IMR-90 (cell line): ENCODE results near the gene IMP3.

ENCODE experiments used
- MXI1 ChIP-seq: IDR thresholded peaks from 2 replicates; pipeline ENCODE4 v1.6.1; 2012; ENCODE audit warnings: low read depth, mild to moderate bottlenecking, low read length, moderate library complexity, borderline replicate concordance
- RAD21 ChIP-seq: IDR thresholded peaks from 2 replicates; pipeline ENCODE4 v1.6.1; 2012; ENCODE audit warnings: low read length, improper control_type of control experiment
- RFX5 ChIP-seq: IDR thresholded peaks from 2 replicates; pipeline ENCODE4 v1.8.0; 2012; ENCODE audit warnings: low read depth, mild to moderate bottlenecking, low read length, moderate library complexity
- USF2 ChIP-seq: fragments of 150-350 bp; IDR thresholded peaks from 2 replicates; pipeline ENCODE4 v1.6.1; 2017; ENCODE audit warnings: mild to moderate bottlenecking, antibody characterized with exemption, low read length, low read depth
- TF ChIP-seq, protein P1 (sequence below): conservative IDR thresholded peaks from 2 replicates; pipeline ENCODE4 v1.5.1; 2012; ENCODE audit warnings: mild to moderate bottlenecking, low read depth, low read length, improper control_type of control experiment

- TF ChIP-seq, protein P1, sequence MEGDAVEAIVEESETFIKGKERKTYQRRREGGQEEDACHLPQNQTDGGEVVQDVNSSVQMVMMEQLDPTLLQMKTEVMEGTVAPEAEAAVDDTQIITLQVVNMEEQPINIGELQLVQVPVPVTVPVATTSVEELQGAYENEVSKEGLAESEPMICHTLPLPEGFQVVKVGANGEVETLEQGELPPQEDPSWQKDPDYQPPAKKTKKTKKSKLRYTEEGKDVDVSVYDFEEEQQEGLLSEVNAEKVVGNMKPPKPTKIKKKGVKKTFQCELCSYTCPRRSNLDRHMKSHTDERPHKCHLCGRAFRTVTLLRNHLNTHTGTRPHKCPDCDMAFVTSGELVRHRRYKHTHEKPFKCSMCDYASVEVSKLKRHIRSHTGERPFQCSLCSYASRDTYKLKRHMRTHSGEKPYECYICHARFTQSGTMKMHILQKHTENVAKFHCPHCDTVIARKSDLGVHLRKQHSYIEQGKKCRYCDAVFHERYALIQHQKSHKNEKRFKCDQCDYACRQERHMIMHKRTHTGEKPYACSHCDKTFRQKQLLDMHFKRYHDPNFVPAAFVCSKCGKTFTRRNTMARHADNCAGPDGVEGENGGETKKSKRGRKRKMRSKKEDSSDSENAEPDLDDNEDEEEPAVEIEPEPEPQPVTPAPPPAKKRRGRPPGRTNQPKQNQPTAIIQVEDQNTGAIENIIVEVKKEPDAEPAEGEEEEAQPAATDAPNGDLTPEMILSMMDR: no peak
- TF ChIP-seq USF2 (no peak), RAD21 (no peak), MXI1 (no peak), RFX5 (no peak)
These were observed 21.7 kb upstream of the IMP3 start for GRCh38 chr15:75661756-75662140.
